ENCODE results near the gene MT1M.

- no peak for TF ChIP-seq CTCF (IDR thresholded peaks at IDR 0.05)
- no peak for TF ChIP-seq EP300 (IDR thresholded peaks at IDR 0.05)
- TF ChIP-seq POLR2A (IDR thresholded peaks at IDR 0.05) = no peak
Observed at GRCh38 chr16:56649820-56650219, 17.4 kb downstream of the MT1M start.
